Ovary (tissue), 9 donors: ENCODE data around the gene AP5B1. TPM values are rescaled to one million over a fixed set of nuclear protein-coding genes. Genes with fewer than 3 reads are reported as not detected.

Source experiments
- DNase-seq, 5 donors: peaks; one replicate each; pipeline ENCODE4 v3.0.0-alpha.2; 2019 to 2020
- H3K27ac ChIP-seq, 2 donors: fragments of 200-600 bp; one replicate each; pipeline versions ENCODE4 v1.5.1 to v1.8.0; 2019 to 2022
- H3K27me3 ChIP-seq: fragments of 200-600 bp; one replicate; pipeline ENCODE4 v1.8.0; 2022
- H3K36me3 ChIP-seq: fragments of 200-600 bp; sonication (generic); one replicate; pipeline ENCODE4 v1.5.1; 2019
- H3K4me1 ChIP-seq: one replicate; pipeline ENCODE4 v1.8.1; 2013; ENCODE audit warnings: mild to moderate bottlenecking, moderate library complexity; ENCODE audit not compliant: insufficient read depth
- H3K4me3 ChIP-seq: fragments of 200-600 bp; sonication (generic); one replicate; pipeline ENCODE4 v1.5.1; 2017
- H3K9me3 ChIP-seq, 2 donors: fragments of 200-600 bp in 1 of 2; sonication (generic) in 1 of 2; one replicate each; pipeline versions ENCODE4 v1.5.1 to v1.8.1; 2013 to 2019; ENCODE audit warnings: mild to moderate bottlenecking in 1 of 2, moderate library complexity in 1 of 2
- CTCF ChIP-seq, 3 donors: fragments of 450-650 bp in 2 of 3; fragments of 200-600 bp in 1 of 3; IDR thresholded peaks; one replicate each; pipeline versions ENCODE4 v1.5.1 to v1.8.0; 2016 to 2022; ENCODE audit warnings: antibody characterized with exemption in 3 of 3, mild to moderate bottlenecking in 1 of 3
- EP300 ChIP-seq: sonication (generic); formaldehyde crosslinking; IDR thresholded peaks from one replicate; pipeline ENCODE4 v1.6.1; 2017; ENCODE audit warnings: antibody characterized with exemption
- POLR2A ChIP-seq: fragments of 450-650 bp; IDR thresholded peaks from one replicate; pipeline ENCODE4 v1.6.1; 2017; ENCODE audit warnings: antibody characterized with exemption, mild to moderate bottlenecking, moderate library complexity
- WGBS, 3 donors: extraction: QIAGEN DNeasy Blood & Tissue Kit in 1 of 3; methylation state at CpG; one replicate each; pipeline versions ENCODE4 v1.1.5 to v1.1.7; 2013 to 2017; 5-methylcytosine and 5-hydroxymethylcytosine counted together
- intact Hi-C, 4 donors: fragments of 100-400 bp; cut with DNase I; formaldehyde crosslinking; loops; one replicate each; pipeline versions ENCODE4 v1.11.0 to v1.15.1; 2022 to 2023
- polyA plus RNA-seq, 2 donors: library from polyadenylated mRNA; stranded (reverse); fragments of 200-250 nt in 1 of 2; fragments of 350-450 nt in 1 of 2; fragmentation: Illumina TruSeq in 1 of 2; extraction: RNeasy Lipid Tissue Mini Kit (QIAGEN cat#74804) in 1 of 2; gene quantifications; one replicate each; pipeline ENCODE4 v1.2.3, GENCODE V29; 2013 to 2014
- total RNA-seq, 7 donors: library from RNA; depleted of rRNA in 2 of 7; stranded (reverse); fragments of >200 nt in 2 of 7; fragmentation: NEBNext Ultra II Directional in 3 of 7; extraction: Animal tissue kit (Norgen Biotek cat#: 25700) in 3 of 7; gene quantifications; one replicate each; pipeline versions ENCODE4 v1.1.0 to v1.2.4, GENCODE V29; 2016 to 2023
- donor health status: DM: no; HTN: no; CAD: no; lungs with moderate emphysema.
- donor health status: DM: no; HTN: no; CAD: no.
- donor health status: Bipolar disorder and iron deficiency.
- donor health status: DM: yes; HTN: yes; CAD: no.
- donor health status: DM: no; HTN: no; CAD: no.
- donor health status: DM: yes; HTN: yes; CAD: no.

Gene AP5B1
- total and polyA plus RNA-seq, 9 donors: 2.3 to 14.7 (median 7.5) TPM

GRCh38 chr11:65822776-65823528 lies 42.2 kb upstream of the AP5B1 start:
- no peaks in the 10 kb centered on the region for H3K36me3 ChIP-seq
- H3K9me3 ChIP-seq: no peaks in the 10 kb centered on the region
- TF ChIP-seq EP300 (no peak), CTCF (IDR thresholded peaks at IDR 0.05) (no peak), POLR2A (no peak)
- no peaks in the 10 kb centered on the region for H3K27me3 ChIP-seq
- no peak overlapping the region for H3K27ac ChIP-seq
- H3K4me3 ChIP-seq: no peak overlapping the region
- intact Hi-C loops: no loop called here
- no peak for DNase-seq
- 71 to 77% (median 77%) methylated on average over 15 of the region's 15 CpGs for WGBS, 3 donors
- no peaks in the 10 kb centered on the region for H3K4me1 ChIP-seq

GRCh38 chr11:65821107-65821506 lies 40.3 kb upstream of the AP5B1 start:
- H3K36me3 ChIP-seq: no peaks in the 10 kb centered on the region
- 55 to 65% (median 60%) methylated on average over 8 of the region's 8 CpGs for WGBS, 3 donors
- no peaks in the 10 kb centered on the region for H3K27me3 ChIP-seq
- TF ChIP-seq POLR2A: no peak
- no peak for TF ChIP-seq EP300
- TF ChIP-seq CTCF (IDR thresholded peaks at IDR 0.05): no peak
- H3K9me3 ChIP-seq: no peaks in the 10 kb centered on the region
- no peak overlapping the region for H3K27ac ChIP-seq
- intact Hi-C loops: no loop called here
- no peak for DNase-seq
- H3K4me3 ChIP-seq: no peak overlapping the region
- H3K4me1 ChIP-seq: peaks cover 2% of the 10 kb centered on the region

- no peaks in the 10 kb centered on the region for H3K9me3 ChIP-seq
- peaks cover 2% of the 10 kb centered on the region for H3K4me1 ChIP-seq
- intact Hi-C loops: loop anchor here in 3 of 4 donors (1.0 to 10.0 kb wide), 4 partner anchors 38 to 111 kb away; partner anchors contain the start of genes KAT5 (in 2 of the 3) and AP5B1 (in 1 of the 3)
- no peaks in the 10 kb centered on the region for H3K27me3 ChIP-seq
- 4 to 9% (median 6%) methylated on average over 46 to 74 of the region's 74 CpGs for WGBS, 3 donors
- peak overlapping the region in 1 of 2 donors; percentile 72 for H3K27ac ChIP-seq
- peak; percentile 96 to 97 (median 96) for TF ChIP-seq CTCF (IDR thresholded peaks at IDR 0.05)
- TF ChIP-seq EP300: no peak
- no peak for TF ChIP-seq POLR2A
- peak; percentile 92 to 98 (median 97) for DNase-seq
- peak overlapping the region; percentile 49 for H3K4me3 ChIP-seq
- no peaks in the 10 kb centered on the region for H3K36me3 ChIP-seq
Observed at GRCh38 chr11:65817835-65818680, 37.3 kb upstream of the AP5B1 start.

GRCh38 chr11:65817312-65817834 lies 36.6 kb upstream of the AP5B1 start:
- Histone ChIP-seq H3K36me3 (no peaks in the 10 kb centered on the region), H3K4me3 (peak overlapping the region; percentile 49), H3K9me3 (no peaks in the 10 kb centered on the region), H3K4me1 (peaks cover 2% of the 10 kb centered on the region), H3K27ac (peak overlapping the region in 1 of 2 donors; percentile 72), H3K27me3 (no peaks in the 10 kb centered on the region)
- intact Hi-C loops: loop anchor here in 2 of 4 donors (5.0 to 10.0 kb wide), 2 partner anchors 103 to 110 kb away; partner anchors contain the start of gene KAT5 (in 1 of the 2)
- WGBS, 3 donors: 45 to 55% (median 53%) methylated on average over 5 of the region's 5 CpGs
- DNase-seq: no peak
- TF ChIP-seq POLR2A (no peak), CTCF (IDR thresholded peaks at IDR 0.05) (no peak), EP300 (no peak)
